Adrenal gland (tissue), 12 donors: Measurements from ENCODE around the gene TRIM68. TPM values are rescaled to one million over a fixed set of nuclear protein-coding genes. Genes with fewer than 3 reads are reported as not detected.

ENCODE experiments used
- DNase-seq, 7 donors: peaks; one replicate each; pipeline ENCODE4 v3.0.0-alpha.2; 2019 to 2020
- H3K27ac ChIP-seq, 5 donors: fragments of 200-600 bp; sonication (generic) in 4 of 5; 1 replicate in 3 of 5; 2 replicates in 2 of 5; pipeline versions ENCODE4 v1.5.1 to v1.8.0; 2016 to 2020; ENCODE audit warnings: mild to moderate bottlenecking in 1 of 5
- H3K27me3 ChIP-seq: fragments of 200-600 bp; 2 replicates; pipeline ENCODE4 v1.8.0; 2021
- H3K36me3 ChIP-seq, 2 donors: fragments of 200-600 bp; replicated peaks in 1 of 2; 1 replicate in 1 of 2; 2 replicates in 1 of 2; pipeline versions ENCODE4 v1.5.1 to v1.8.0; 2018 to 2022
- H3K4me1 ChIP-seq, 2 donors: fragments of 200-600 bp; replicated peaks in 1 of 2; 1 replicate in 1 of 2; 2 replicates in 1 of 2; pipeline versions ENCODE4 v1.5.1 to v1.8.0; 2018 to 2021
- H3K4me3 ChIP-seq, 4 donors: fragments of 200-600 bp; sonication (generic) in 3 of 4; one replicate each; pipeline ENCODE4 v1.5.1; 2016 to 2018
- H3K9me3 ChIP-seq, 3 donors: fragments of 200-600 bp; sonication (generic) in 1 of 3; replicated peaks in 1 of 3; 1 replicate in 2 of 3; 2 replicates in 1 of 3; pipeline versions ENCODE4 v1.5.1 to v1.8.0; 2016 to 2021
- CTCF ChIP-seq, 6 experiments: fragments of 450-650 bp in 4 of 6; fragments of 200-600 bp in 2 of 6; sonication (generic) in 1 of 6; IDR thresholded peaks; 1 replicate in 5 of 6; 2 replicates in 1 of 6; pipeline versions ENCODE4 v1.5.1 to v1.8.0; 2016 to 2021; ENCODE audit warnings: antibody characterized with exemption in 6 of 6, mild to moderate bottlenecking in 2 of 6, moderate library complexity in 1 of 6
- POLR2A ChIP-seq, 2 donors: fragments of 450-650 bp; IDR thresholded peaks; one replicate each; pipeline ENCODE4 v1.6.1; 2017; ENCODE audit warnings: antibody characterized with exemption in 2 of 2, mild to moderate bottlenecking in 2 of 2, moderate library complexity in 1 of 2
- WGBS, 4 donors: extraction: QIAGEN DNeasy Blood & Tissue Kit in 2 of 4; methylation state at CpG; one replicate each; pipeline versions ENCODE4 v1.1.5 to v1.1.7; 2013 to 2017; 5-methylcytosine and 5-hydroxymethylcytosine counted together
- intact Hi-C, 2 donors: fragments of 100-400 bp; cut with DNase I; formaldehyde crosslinking; loops; one replicate each; pipeline versions ENCODE4 v1.14.1 to v1.15.0; 2022 to 2023
- polyA plus RNA-seq, 3 donors: library from polyadenylated mRNA; stranded (reverse); fragments of 200-250 nt in 2 of 3; fragments of 350-450 nt in 1 of 3; fragmentation: Illumina TruSeq in 1 of 3; extraction: RNeasy Lipid Tissue Mini Kit (QIAGEN cat#74804) in 1 of 3; gene quantifications; one replicate each; pipeline ENCODE4 v1.2.3, GENCODE V29; 2013 to 2014
- total RNA-seq, 9 donors: library from RNA; depleted of rRNA in 4 of 9; stranded (reverse); fragments of >200 nt in 4 of 9; fragments of 120-200 nt in 1 of 9; fragmentation: NEBNext Ultra II Directional in 1 of 9; extraction: Animal tissue kit (Norgen Biotek cat#: 25700) in 1 of 9; gene quantifications; one replicate each; pipeline versions ENCODE4 v1.1.0 to v1.2.4, GENCODE V29; 2013 to 2023
- donor health status: healthy with polysubstance abuse.
- donor health status: Bipolar disorder and iron deficiency.
- donor health status: DM: yes; HTN: yes; CAD: no.
- donor health status: DM: no; HTN: no; CAD: no.
- donor health status: DM: no; HTN: no; CAD: no.
- donor health status: DM: yes; HTN: yes; CAD: no.

TRIM68 gene
- total and polyA plus RNA-seq, 12 donors = 2.8 to 23.3 (median 14.0) TPM

- Histone ChIP-seq H3K36me3 (no peaks in the 10 kb centered on the region), H3K27ac (no peak overlapping the region), H3K27me3 (no peaks in the 10 kb centered on the region), H3K4me3 (no peak overlapping the region), H3K4me1 (no peaks in the 10 kb centered on the region), H3K9me3 (no peaks in the 10 kb centered on the region)
- no peak for TF ChIP-seq POLR2A (IDR thresholded peaks at IDR 0.05)
- TF ChIP-seq CTCF (IDR thresholded peaks at IDR 0.05) = no peak
- DNase-seq = no peak
- intact Hi-C loops = no loop called here
- 62 to 76% (median 66%) methylated on average over 6 to 8 of the region's 8 CpGs for WGBS, 4 donors
Observed at GRCh38 chr11:4559527-4560440, 48.2 kb downstream of the TRIM68 start.

- no peak for DNase-seq
- H3K4me1 ChIP-seq = no peaks in the 10 kb centered on the region
- H3K9me3 ChIP-seq = no peaks in the 10 kb centered on the region
- no peaks in the 10 kb centered on the region for H3K27me3 ChIP-seq
- no peak overlapping the region for H3K4me3 ChIP-seq
- TF ChIP-seq CTCF (IDR thresholded peaks at IDR 0.05) = no peak
- TF ChIP-seq POLR2A (IDR thresholded peaks at IDR 0.05) = no peak
- no peaks in the 10 kb centered on the region for H3K36me3 ChIP-seq
- intact Hi-C loops = no loop called here
- no peak overlapping the region for H3K27ac ChIP-seq
- WGBS, 4 donors = 77 to 82% (median 79%) methylated on average over 8 of the region's 8 CpGs
Observed at GRCh38 chr11:4551346-4551979, 56.6 kb downstream of the TRIM68 start.

Other genes starting within 250 kb of the TRIM68 start
- gene OR52B4, start 239.8 kb downstream of the TRIM68 start, total RNA-seq = not detected
- not detected for gene OR52B4, start 239.8 kb downstream of the TRIM68 start, polyA plus RNA-seq
- gene TRIM21, start 214.5 kb downstream of the TRIM68 start, total RNA-seq = 10 to 100 TPM; 11.0 to 24.3 (median 16.5) TPM
- 10 to 100 TPM; 14.7 to 21.7 (median 16.2) TPM for gene TRIM21, start 214.5 kb downstream of the TRIM68 start, polyA plus RNA-seq
- gene OR52K2, start 158.9 kb downstream of the TRIM68 start, total RNA-seq = under 1 TPM in 1 of 9 donors, not detected in 8; 0.28 TPM
- gene OR52K2, start 158.9 kb downstream of the TRIM68 start, polyA plus RNA-seq = not detected
- gene OR52K1, start 125.6 kb downstream of the TRIM68 start, total RNA-seq = under 1 TPM in 1 of 9 donors, not detected in 8; 0.84 TPM
- gene OR52K1, start 125.6 kb downstream of the TRIM68 start, polyA plus RNA-seq = not detected
- gene OR52M1, start 63.0 kb downstream of the TRIM68 start, total RNA-seq = not detected
- not detected for gene OR52M1, start 63.0 kb downstream of the TRIM68 start, polyA plus RNA-seq
- gene OR52I2, start 26.5 kb downstream of the TRIM68 start, total RNA-seq = not detected
- gene OR52I2, start 26.5 kb downstream of the TRIM68 start, polyA plus RNA-seq = not detected
- gene OR52I1, start 14.2 kb downstream of the TRIM68 start, total RNA-seq = not detected
- not detected for gene OR52I1, start 14.2 kb downstream of the TRIM68 start, polyA plus RNA-seq
- not detected for gene OR51D1, start 29.2 kb upstream of the TRIM68 start, total RNA-seq
- not detected for gene OR51D1, start 29.2 kb upstream of the TRIM68 start, polyA plus RNA-seq
- under 1 TPM in 1 of 9 donors, not detected in 8; 0.11 TPM for gene OR51E1, start 35.8 kb upstream of the TRIM68 start, total RNA-seq
- gene OR51E1, start 35.8 kb upstream of the TRIM68 start, polyA plus RNA-seq = under 1 TPM in 1 of 3 donors, not detected in 2; 0.27 TPM
- gene OR51E2, start 89.6 kb upstream of the TRIM68 start, total RNA-seq = not detected
- gene OR51E2, start 89.6 kb upstream of the TRIM68 start, polyA plus RNA-seq = under 1 TPM in 1 of 3 donors, not detected in 2; 0.10 TPM
- not detected for gene MMP26, start 96.6 kb upstream of the TRIM68 start, total RNA-seq
- gene MMP26, start 96.6 kb upstream of the TRIM68 start, polyA plus RNA-seq = not detected
- not detected for gene OR51F1, start 161.7 kb upstream of the TRIM68 start, total RNA-seq
- not detected for gene OR51F1, start 161.7 kb upstream of the TRIM68 start, polyA plus RNA-seq
- gene OR52R1, start 196.1 kb upstream of the TRIM68 start, total RNA-seq = not detected
- not detected for gene OR52R1, start 196.1 kb upstream of the TRIM68 start, polyA plus RNA-seq
- not detected for gene OR51F2, start 213.1 kb upstream of the TRIM68 start, total RNA-seq
- not detected for gene OR51F2, start 213.1 kb upstream of the TRIM68 start, polyA plus RNA-seq
- not detected for gene OR51S1, start 241.0 kb upstream of the TRIM68 start, total RNA-seq
- gene OR51S1, start 241.0 kb upstream of the TRIM68 start, polyA plus RNA-seq = not detected